SJCRH30 (cell line): ENCODE results near the gene HOXC10. TPM values are rescaled to one million over a fixed set of nuclear protein-coding genes. Genes with fewer than 3 reads are reported as not detected.

ENCODE experiments used
- DNase-seq, 2 experiments: peaks; one replicate each; pipeline ENCODE4 v3.0.0-alpha.2; 2015 to 2020
- H3K27ac ChIP-seq: fragments of 250-450 bp; sonication (Bioruptor Pico); 2 replicates; pipeline ENCODE4 v1.5.1; 2020; ENCODE audit warnings: mild to moderate bottlenecking, moderate library complexity
- H3K27me3 ChIP-seq: fragments of 250-450 bp; sonication (Bioruptor Pico); 2 replicates; pipeline ENCODE4 v1.5.1; 2020; ENCODE audit warnings: mild to moderate bottlenecking, moderate library complexity
- H3K36me3 ChIP-seq: fragments of 250-450 bp; sonication (Bioruptor Pico); 2 replicates; pipeline ENCODE4 v1.5.1; 2020; ENCODE audit warnings: mild to moderate bottlenecking, moderate library complexity
- H3K4me1 ChIP-seq: fragments of 250-450 bp; sonication (Bioruptor Pico); 2 replicates; pipeline ENCODE4 v1.5.1; 2020; ENCODE audit warnings: mild to moderate bottlenecking, moderate library complexity
- H3K4me3 ChIP-seq: fragments of 250-450 bp; sonication (Bioruptor Pico); 2 replicates; pipeline ENCODE4 v1.5.1; 2020; ENCODE audit warnings: mild to moderate bottlenecking, moderate library complexity
- H3K9me3 ChIP-seq: fragments of 250-450 bp; sonication (Bioruptor Pico); replicated peaks from 2 replicates; pipeline ENCODE4 v1.5.1; 2020; ENCODE audit warnings: mild to moderate bottlenecking, moderate library complexity
- total RNA-seq: library from RNA; depleted of rRNA; stranded (reverse); fragments of >200 nt; shearing (Covaris generic); gene quantifications from 2 replicates; pipeline ENCODE4 v1.2.3, GENCODE V29; 2014

HOXC10 gene
- total RNA-seq, 1 experiment from 2014 or later, result 0.71 TPM

DNA sequence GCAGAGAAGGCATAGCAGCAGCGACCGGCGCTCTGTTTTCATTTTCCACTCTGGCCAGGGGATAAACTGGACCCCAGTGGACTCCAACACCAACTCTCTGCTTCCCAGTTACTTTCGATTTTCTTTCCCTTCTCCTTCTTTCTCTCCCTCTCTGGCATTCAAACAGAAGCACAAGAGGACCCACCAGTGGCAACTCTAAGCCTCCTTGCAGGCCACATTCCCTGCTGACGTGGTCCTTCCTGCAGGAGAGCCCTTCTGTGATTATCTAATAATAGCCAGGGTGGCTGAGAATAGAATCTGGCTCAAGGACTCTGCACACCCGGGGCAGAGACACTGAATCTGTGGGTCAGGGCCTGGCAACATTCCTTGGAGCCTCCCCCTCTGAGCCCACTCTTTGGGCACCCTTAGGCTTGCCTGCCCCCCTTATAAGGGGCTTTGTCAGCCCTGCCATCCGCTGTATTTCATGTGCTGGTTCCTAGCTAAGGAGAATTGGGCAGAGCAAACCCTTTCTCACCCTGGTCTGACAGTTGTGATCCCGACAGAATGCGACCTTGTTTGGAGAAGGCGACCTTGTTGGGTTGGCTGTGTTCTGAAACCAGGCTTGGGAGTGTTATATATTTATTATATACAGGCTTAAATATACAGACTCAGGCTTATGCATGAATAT is 35.1 kb downstream of the HOXC10 start:
- no peaks in the 10 kb centered on the region for H3K36me3 ChIP-seq
- no peak for DNase-seq
- no peaks in the 10 kb centered on the region for H3K9me3 ChIP-seq
- H3K27me3 ChIP-seq, result no peaks in the 10 kb centered on the region
- H3K4me1 ChIP-seq, result peaks cover 6% of the 10 kb centered on the region
- no peak overlapping the region for H3K27ac ChIP-seq
- no peak overlapping the region for H3K4me3 ChIP-seq

DNA sequence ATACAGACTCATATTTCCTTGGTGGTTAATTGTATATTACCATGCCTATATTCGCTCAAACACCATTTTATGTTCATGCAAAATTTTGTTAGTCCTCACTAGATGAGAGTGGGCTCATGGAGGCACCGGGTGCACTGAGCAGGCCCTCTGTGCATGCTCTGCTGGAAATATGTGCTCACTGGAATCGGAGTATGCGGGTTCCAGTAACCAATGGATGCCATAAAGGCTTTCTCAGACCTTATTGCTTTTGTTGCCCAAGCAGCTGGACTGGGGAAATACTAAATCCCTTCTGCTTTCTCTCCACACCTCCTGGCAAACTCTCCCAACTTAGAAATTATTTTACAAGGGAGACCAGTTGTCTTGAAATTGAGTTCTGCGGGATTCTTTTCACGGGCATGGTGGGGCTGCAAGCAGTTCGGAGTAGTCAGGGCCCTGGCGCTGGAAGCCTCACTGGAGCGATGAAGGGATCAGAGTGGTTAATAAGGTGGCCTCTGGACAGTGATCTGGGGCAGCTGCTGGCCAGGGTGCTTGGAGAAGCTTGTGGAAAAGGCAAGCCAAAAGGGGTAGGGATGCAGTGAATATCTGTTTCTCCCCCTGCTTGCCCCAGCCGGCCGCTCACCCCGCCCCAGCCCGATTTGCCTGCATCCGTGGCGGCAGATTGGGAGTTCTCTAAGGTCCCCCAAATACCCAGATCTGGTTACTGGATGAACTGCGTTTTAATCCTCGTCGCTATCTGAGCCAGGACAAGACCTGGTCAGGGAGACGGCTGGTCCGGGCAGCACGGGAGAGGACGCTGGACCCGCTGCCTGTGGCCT is 35.9 kb downstream of the HOXC10 start:
- Histone ChIP-seq H3K4me1 (peaks cover 8% of the 10 kb centered on the region), H3K27ac (no peak overlapping the region), H3K36me3 (no peaks in the 10 kb centered on the region), H3K4me3 (no peak overlapping the region), H3K27me3 (no peaks in the 10 kb centered on the region), H3K9me3 (no peaks in the 10 kb centered on the region)
- DNase-seq, result no peak

DNA sequence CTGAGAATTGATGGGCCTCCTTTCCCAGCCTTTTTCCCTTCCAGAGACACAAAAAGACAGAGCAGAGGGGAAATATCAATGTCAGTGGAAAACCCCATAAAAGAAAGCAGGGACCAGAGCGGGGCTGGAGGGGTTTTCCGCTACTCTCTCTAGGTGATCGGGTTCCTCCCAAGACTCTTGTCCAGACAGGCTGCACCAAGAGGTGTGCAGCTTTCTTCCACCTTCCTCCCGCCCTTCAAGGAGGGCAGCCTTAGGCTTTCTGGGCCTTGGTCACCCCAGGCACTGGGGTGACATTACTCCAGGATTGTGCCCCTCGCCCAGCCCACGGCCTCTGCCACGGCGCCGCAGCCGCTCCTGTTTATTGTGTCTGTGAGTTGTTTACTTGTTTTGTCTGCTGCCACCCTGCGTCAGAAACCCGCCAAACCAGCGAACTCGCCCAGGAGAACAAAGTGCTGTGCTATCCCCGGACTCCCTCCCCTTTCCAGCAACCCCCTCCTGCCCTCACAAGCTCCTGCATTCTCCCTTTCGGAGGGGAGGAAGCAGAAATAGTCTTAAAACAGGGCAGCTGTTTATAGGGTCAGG is 36.6 kb downstream of the HOXC10 start:
- Histone ChIP-seq H3K4me3 (no peak overlapping the region), H3K27ac (no peak overlapping the region), H3K27me3 (no peaks in the 10 kb centered on the region), H3K4me1 (peaks cover 13% of the 10 kb centered on the region), H3K9me3 (no peaks in the 10 kb centered on the region), H3K36me3 (no peaks in the 10 kb centered on the region)
- DNase-seq, result no peak

DNA sequence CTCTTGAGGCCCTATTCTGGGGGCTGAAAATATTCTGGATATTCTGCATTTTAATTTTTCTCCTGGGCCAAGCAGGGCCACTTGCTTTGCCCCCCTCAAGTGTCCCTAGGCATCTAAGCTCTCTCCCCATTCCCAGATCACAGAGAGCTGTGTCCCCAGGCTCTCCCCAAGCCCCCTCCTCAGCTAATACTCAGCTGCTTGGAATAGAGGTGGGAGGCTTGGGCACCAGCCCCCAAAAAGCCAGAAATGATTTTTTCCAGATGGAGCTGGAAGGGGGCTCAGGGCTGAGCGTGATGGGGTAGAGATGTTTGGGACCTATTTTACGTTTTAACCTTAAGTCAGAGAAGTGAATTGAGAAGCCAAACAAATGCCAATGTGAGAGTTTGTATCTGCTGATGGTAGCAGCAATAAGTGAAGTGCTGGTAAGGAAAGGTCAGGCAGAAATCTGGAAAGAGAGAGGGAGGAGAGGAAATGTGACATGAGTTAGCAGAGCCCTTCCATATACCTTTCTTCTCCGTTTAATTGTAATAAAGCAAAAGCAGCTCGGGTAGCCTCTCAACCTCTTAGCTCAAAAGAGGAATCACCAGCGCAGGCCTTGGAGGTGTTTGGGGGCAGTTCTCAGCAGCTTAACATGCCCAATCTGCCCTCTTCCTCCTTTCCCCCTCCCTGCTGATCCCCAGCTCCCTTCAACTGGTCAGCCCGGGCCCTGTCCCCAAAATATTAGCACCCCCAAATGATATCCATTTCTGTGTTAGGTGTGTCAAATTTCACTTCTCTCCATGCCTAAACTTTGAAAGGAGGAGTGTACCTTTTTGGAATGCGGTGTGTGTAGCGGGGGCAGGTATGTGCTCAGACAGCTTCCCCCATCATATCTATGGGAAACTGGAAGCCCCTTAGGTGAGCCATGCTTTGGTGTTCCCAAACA is 38.3 kb downstream of the HOXC10 start:
- Histone ChIP-seq H3K27me3 (no peaks in the 10 kb centered on the region), H3K27ac (no peak overlapping the region), H3K9me3 (no peaks in the 10 kb centered on the region), H3K4me3 (no peak overlapping the region), H3K4me1 (peaks cover 15% of the 10 kb centered on the region), H3K36me3 (no peaks in the 10 kb centered on the region)
- DNase-seq, result no peak

DNA sequence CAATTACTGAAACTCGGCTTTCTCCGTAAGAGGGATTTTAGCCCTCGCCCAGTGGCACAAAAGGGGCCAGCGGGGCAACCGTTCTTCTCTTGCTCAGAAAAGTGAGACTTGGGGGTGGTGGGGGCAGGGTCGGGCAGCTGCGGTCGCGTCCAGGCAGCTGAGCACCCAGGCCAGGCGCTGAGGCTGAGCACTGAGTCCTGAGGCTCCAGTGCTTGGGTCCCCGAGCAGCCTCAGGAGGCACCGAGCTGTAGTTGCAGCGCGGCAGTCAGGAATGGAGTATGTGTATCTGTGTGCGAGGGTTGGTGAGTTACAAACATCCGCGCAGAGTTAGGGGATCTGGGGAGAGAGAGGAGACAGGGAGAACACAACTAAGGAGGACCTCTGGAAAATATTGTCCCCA is 39.2 kb downstream of the HOXC10 start:
- Histone ChIP-seq H3K4me1 (peaks cover 15% of the 10 kb centered on the region), H3K27ac (no peak overlapping the region), H3K9me3 (no peaks in the 10 kb centered on the region), H3K4me3 (no peak overlapping the region), H3K36me3 (no peaks in the 10 kb centered on the region), H3K27me3 (no peaks in the 10 kb centered on the region)
- DNase-seq, result no peak

DNA sequence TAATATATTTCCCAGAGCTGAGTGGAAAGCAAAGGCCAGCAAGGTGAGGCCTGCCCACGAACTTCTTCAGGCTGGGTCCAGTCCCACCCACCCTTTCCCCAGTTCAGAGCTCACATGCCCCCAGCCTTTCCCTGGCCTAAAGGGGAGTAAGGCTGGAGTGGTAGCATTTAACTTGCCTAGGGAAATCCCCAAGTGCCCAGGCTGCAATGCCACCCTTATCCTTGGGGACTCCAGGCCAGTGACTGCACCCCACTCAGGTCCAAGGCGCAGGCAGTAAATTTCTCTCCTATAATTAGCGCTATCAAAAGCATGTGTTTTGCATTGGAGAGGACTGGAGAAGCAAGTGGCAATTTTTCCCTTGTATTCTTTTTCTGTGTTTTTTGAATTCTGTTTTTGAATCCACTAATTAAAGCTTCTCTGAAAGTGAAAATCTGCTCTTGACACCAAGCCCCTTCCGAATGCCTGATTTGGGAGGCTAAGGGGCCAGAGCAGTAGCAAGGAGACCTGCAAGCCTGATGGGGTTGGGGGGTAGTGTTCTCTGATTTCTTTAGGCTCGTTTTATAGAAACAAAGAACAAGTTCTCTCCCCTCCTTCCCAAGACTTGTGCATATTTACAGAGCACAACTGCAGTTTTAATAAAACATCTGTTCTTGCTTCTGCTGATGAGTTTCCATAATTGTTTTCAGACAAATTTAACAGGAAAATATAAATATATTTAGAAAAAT is 39.8 kb downstream of the HOXC10 start:
- no peak overlapping the region for H3K27ac ChIP-seq
- H3K27me3 ChIP-seq, result no peaks in the 10 kb centered on the region
- H3K9me3 ChIP-seq, result no peaks in the 10 kb centered on the region
- DNase-seq, result no peak
- no peaks in the 10 kb centered on the region for H3K36me3 ChIP-seq
- H3K4me1 ChIP-seq, result peaks cover 12% of the 10 kb centered on the region
- H3K4me3 ChIP-seq, result no peak overlapping the region

DNA sequence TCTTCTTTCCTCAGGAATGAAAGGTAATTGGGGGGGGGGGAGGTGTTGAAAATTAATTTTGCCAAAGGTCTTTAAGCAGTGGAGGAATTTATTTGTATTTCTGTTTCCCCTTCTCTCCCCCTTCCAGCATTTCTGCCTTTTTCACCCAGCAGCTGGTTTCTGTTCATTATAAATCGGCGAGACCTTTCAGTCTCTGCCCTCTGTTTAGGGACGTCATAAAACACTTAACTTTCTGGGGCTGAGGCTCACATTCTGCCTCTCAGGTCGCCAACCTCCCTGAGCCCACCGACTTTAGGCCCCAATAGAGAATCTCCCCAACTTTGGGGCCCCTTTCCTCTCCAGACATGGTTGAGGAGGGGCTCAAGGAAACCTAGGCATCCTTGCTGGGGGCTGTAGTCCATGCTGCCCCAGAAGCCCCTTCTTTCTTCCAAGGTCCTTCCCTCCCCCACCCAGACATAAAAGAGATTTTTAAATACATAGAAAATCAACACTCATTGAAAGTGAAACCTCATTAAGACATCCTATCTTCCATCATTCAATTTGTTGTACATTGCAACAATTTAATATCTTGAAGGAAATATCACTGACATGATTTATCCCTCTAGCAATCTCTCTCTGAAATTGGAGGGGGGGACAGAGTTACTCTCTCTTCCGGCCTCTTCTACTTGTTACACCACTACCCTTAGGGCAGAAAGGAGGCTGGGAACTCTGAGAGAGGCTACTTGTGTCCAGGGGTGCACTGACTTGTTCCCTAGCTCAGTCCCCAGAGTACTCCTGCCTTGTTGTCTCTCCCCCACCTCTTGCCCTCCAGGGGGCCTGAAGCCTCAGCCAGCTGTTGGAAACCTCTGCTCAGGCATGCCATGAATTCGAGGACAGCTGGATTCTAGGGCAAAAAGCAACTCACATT is 40.8 kb downstream of the HOXC10 start:
- Histone ChIP-seq H3K4me3 (no peak overlapping the region), H3K27ac (no peak overlapping the region), H3K27me3 (no peaks in the 10 kb centered on the region), H3K4me1 (peaks cover 11% of the 10 kb centered on the region), H3K9me3 (no peaks in the 10 kb centered on the region), H3K36me3 (no peaks in the 10 kb centered on the region)
- peak; percentile 44 to 61 for DNase-seq

DNA sequence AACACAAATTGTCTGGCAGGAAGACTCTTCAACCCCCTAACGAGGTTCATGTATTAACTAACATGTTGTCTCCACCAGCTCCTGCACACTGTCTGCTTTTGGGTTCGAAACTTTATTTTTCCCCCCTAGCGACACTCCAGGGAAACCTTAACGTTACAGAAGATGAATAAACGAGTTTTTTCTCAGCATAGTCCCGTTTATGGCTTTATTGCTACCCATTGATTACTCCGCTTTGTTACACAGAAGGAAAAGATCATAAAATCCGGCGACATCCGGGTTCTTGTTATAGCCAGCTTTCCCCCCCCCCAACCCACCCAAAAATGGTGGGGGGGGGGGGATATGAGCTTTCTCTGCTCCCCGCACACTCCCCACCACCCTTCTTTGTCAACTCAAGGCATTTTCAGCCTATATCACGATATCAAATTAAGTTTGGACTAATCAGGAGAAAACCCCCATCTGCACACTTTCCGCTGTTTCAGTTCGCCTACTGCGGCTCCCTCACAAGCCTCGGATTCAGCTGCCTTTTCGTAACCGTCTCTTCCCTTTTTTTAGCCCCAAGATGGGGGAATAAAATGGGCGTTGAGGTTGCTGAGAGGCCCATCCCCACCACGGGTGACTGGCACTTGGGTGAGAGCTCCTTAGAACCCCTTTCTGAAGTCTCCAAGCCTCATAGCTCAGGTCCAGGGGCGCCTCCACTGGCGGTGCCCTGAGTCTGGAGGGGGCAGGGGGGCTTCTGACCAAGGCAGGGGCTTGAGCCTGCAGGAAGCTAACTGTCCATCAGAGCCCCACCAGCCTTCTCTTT is 41.9 kb downstream of the HOXC10 start:
- Histone ChIP-seq H3K27me3 (no peaks in the 10 kb centered on the region), H3K4me3 (no peak overlapping the region), H3K27ac (no peak overlapping the region), H3K9me3 (no peaks in the 10 kb centered on the region), H3K36me3 (no peaks in the 10 kb centered on the region), H3K4me1 (peaks cover 11% of the 10 kb centered on the region)
- DNase-seq, result no peak

DNA sequence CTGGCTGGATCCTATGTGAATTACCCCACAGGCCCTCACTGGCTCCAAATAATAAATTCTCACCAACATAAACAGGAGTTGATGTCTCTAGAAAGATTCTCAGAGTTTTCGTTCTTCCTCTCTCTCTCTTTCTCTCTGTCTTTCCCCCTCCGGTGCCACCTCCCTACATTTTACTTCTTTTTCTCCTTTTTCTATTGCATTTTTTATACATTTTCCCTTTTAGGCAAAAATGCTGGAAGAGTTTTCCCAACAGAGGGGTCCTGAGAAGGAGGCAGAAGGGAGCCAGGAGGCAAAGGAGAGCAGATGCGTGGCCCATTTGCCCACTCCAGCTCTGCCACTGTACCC is 42.5 kb downstream of the HOXC10 start:
- Histone ChIP-seq H3K27me3 (no peaks in the 10 kb centered on the region), H3K9me3 (no peaks in the 10 kb centered on the region), H3K4me1 (peaks cover 11% of the 10 kb centered on the region), H3K27ac (no peak overlapping the region), H3K36me3 (no peaks in the 10 kb centered on the region), H3K4me3 (no peak overlapping the region)
- no peak for DNase-seq

DNA sequence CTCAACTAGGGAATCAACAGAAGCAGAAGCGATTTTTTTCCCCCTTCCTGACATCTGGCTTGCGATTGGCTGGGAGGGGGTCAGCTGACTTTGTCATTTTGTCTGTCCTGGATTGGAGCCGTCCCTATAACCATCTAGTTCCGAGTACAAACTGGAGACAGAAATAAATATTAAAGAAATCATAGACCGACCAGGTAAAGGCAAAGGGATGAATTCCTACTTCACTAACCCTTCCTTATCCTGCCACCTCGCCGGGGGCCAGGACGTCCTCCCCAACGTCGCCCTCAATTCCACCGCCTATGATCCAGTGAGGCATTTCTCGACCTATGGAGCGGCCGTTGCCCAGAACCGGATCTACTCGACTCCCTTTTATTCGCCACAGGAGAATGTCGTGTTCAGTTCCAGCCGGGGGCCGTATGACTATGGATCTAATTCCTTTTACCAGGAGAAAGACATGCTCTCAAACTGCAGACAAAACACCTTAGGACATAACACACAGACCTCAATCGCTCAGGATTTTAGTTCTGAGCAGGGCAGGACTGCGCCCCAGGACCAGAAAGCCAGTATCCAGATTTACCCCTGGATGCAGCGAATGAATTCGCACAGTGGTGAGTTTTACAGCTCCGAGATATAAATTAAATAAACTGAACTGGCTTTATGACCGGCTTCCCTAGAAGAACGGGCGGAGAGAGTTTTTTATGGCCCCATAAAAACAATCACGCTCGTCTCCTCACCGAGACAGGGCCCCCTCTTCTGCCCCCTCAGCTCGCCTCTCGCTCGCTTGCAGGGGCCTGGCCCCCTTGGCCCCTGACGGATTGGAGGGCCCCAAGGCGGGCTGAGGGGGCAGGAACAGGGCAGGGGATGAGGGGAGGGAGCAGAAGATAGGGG is 43.6 kb downstream of the HOXC10 start, which contains the start of gene HOXC6:
HOXC6 (plus strand) TSS at position 127 of the 888 bp plus-strand sequence; CDS start at position 209, 82 bp downstream.
- peak within 1 kb of the TSS; percentile 4; the same call in 1 of the 2 replicates for H3K27ac ChIP-seq
- H3K36me3 ChIP-seq, result no peaks in the 10 kb centered on the region
- H3K27me3 ChIP-seq, result no peaks in the 10 kb centered on the region
- H3K9me3 ChIP-seq, result no peaks in the 10 kb centered on the region
- H3K4me3 ChIP-seq, result peak within 1 kb of the TSS; percentile 69
- peaks cover 11% of the 10 kb centered on the region for H3K4me1 ChIP-seq
- peak; percentile 38 to 66 for DNase-seq

DNA sequence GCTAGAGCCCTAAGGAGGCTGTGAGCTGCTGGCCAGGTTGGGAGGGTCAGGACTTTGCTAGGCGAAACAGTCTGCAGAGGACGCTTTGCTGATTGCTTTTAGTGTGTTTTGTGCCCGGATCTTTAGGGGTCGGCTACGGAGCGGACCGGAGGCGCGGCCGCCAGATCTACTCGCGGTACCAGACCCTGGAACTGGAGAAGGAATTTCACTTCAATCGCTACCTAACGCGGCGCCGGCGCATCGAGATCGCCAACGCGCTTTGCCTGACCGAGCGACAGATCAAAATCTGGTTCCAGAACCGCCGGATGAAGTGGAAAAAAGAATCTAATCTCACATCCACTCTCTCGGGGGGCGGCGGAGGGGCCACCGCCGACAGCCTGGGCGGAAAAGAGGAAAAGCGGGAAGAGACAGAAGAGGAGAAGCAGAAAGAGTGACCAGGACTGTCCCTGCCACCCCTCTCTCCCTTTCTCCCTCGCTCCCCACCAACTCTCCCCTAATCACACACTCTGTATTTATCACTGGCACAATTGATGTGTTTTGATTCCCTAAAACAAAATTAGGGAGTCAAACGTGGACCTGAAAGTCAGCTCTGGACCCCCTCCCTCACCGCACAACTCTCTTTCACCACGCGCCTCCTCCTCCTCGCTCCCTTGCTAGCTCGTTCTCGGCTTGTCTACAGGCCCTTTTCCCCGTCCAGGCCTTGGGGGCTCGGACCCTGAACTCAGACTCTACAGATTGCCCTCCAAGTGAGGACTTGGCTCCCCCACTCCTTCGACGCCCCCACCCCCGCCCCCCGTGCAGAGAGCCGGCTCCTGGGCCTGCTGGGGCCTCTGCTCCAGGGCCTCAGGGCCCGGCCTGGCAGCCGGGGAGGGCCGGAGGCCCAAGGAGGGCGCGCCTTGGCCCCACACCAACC is 44.8 kb downstream of the HOXC10 start:
- H3K27me3 ChIP-seq, result no peaks in the 10 kb centered on the region
- H3K36me3 ChIP-seq, result no peaks in the 10 kb centered on the region
- no peak for DNase-seq
- H3K27ac ChIP-seq, result no peak overlapping the region
- H3K9me3 ChIP-seq, result no peaks in the 10 kb centered on the region
- H3K4me1 ChIP-seq, result peaks cover 11% of the 10 kb centered on the region
- no peak overlapping the region for H3K4me3 ChIP-seq
